GM20000 (cell line): ENCODE results near the gene FAM181B.

Experiments used
- DNase-seq: peaks from one replicate; pipeline ENCODE4 v3.0.0; 2012; ENCODE audit warnings: low spot score
- CTCF ChIP-seq: IDR thresholded peaks from 2 replicates; pipeline ENCODE4 v1.5.1; 2012; ENCODE audit warnings: mild to moderate bottlenecking, control low read depth; ENCODE audit errors: extremely low read depth, missing control alignments

Gene FAM181B

GRCh38 chr11:82680252-82680651, 53.4 kb downstream of the FAM181B start:
- TF ChIP-seq CTCF = no peak
- DNase-seq = no peak
